Measurements from ENCODE around the gene BSPRY.
A peak's percentile ranks its signal among the peaks of the same experiment; 100 is the strongest.
"Not testable (repeated sequence)": the region's sequence is repeated elsewhere in the genome, so short reads cannot be mapped to it uniquely, and the experiment has no call there.

BSPRY gene

GRCh38 chr9:113395000-113395861 lies 45.9 kb downstream of the BSPRY start:
- no peak for DNase-seq

- DNase-seq: no peak
Observed at GRCh38 chr9:113397203-113397631, 47.9 kb downstream of the BSPRY start.

- no peak for DNase-seq
Observed at GRCh38 chr9:113398796-113399195, 49.5 kb downstream of the BSPRY start.

- DNase-seq: no peak
Observed at GRCh38 chr9:113399646-113400200, 50.4 kb downstream of the BSPRY start.

- peak; percentile 89 to 95 for DNase-seq
Observed at GRCh38 chr9:113401027-113401792, 51.9 kb downstream of the BSPRY start, which contains the start of gene ALAD. Gene ALAD, minus strand, starts transcription at chr9:113401284. Its CDS starts 7,725 bp downstream, at chr9:113393559.

- no peak for DNase-seq
Observed at GRCh38 chr9:113403646-113404045, 54.3 kb downstream of the BSPRY start.

- not testable (repeated sequence) for DNase-seq
Observed at GRCh38 chr9:113406353-113406752, 57.0 kb downstream of the BSPRY start.

GRCh38 chr9:113406873-113407511 lies 57.7 kb downstream of the BSPRY start:
- DNase-seq: peak; percentile 9 to 41

- no peak for DNase-seq
Observed at GRCh38 chr9:113409481-113409880, 60.1 kb downstream of the BSPRY start.

GRCh38 chr9:113409883-113410206 lies 60.5 kb downstream of the BSPRY start:
- no peak for DNase-seq

GRCh38 chr9:113410207-113410864 lies 61.0 kb downstream of the BSPRY start, which contains the start of the genes C9orf43 and POLE3:
Gene C9orf43, plus strand, starts transcription at chr9:113410747. Its CDS starts 2,747 bp downstream, at chr9:113413494.
Gene POLE3, minus strand, starts transcription at chr9:113410675. Its CDS starts 382 bp downstream, at chr9:113410293.
- DNase-seq: peak; percentile 74 to 90

GRCh38 chr9:113416149-113416721 lies 66.9 kb downstream of the BSPRY start:
- no peak for DNase-seq

- no peak for DNase-seq
Observed at GRCh38 chr9:113417370-113417769, 68.0 kb downstream of the BSPRY start.

Data from NCI-H446 (cell line).